Measurements from ENCODE around the gene NSG1. TPM values are rescaled to one million over a fixed set of nuclear protein-coding genes. Genes with fewer than 3 reads are reported as not detected.
A peak's percentile ranks its signal among the peaks of the same experiment; 100 is the strongest.

Gene NSG1
- total and polyA plus RNA-seq, 4 donors = 145 to 362 (median 248) TPM

- H3K27ac ChIP-seq (ENCODE audit: low read depth, low read length) = no peak overlapping the region
- no peaks in the 10 kb centered on the region for H3K9me3 ChIP-seq (ENCODE audit: control insufficient read depth, insufficient read depth, low read length)
- no peak for DNase-seq (ENCODE audit: low read depth in 4 of 6, low spot score in 6 of 6)
- no peak overlapping the region for H3K4me3 ChIP-seq (ENCODE audit: low read depth, low read length)
- H3K36me3 ChIP-seq (ENCODE audit: control insufficient read depth, insufficient read depth, low read length) = peaks cover 48% of the 10 kb centered on the region
- H3K4me1 ChIP-seq (ENCODE audit: control insufficient read depth, insufficient read depth, low read length) = peaks cover 32% of the 10 kb centered on the region
- WGBS (ENCODE audit: insufficient coverage) = 86% methylated on average over 5 of the region's 12 CpGs
- no peaks in the 10 kb centered on the region for H3K27me3 ChIP-seq (ENCODE audit: control insufficient read depth, insufficient read depth, low read length)
Observed at GRCh38 chr4:4422856-4423499, 36.1 kb downstream of the NSG1 start.

GRCh38 chr4:4423706-4424498, 37.0 kb downstream of the NSG1 start:
- H3K4me1 ChIP-seq (ENCODE audit: control insufficient read depth, insufficient read depth, low read length) = peaks cover 31% of the 10 kb centered on the region
- no peak overlapping the region for H3K4me3 ChIP-seq (ENCODE audit: low read depth, low read length)
- no peaks in the 10 kb centered on the region for H3K27me3 ChIP-seq (ENCODE audit: control insufficient read depth, insufficient read depth, low read length)
- peaks cover 43% of the 10 kb centered on the region for H3K36me3 ChIP-seq (ENCODE audit: control insufficient read depth, insufficient read depth, low read length)
- no peaks in the 10 kb centered on the region for H3K9me3 ChIP-seq (ENCODE audit: control insufficient read depth, insufficient read depth, low read length)
- WGBS (ENCODE audit: insufficient coverage) = 56% methylated on average over 5 of the region's 9 CpGs
- no peak overlapping the region for H3K27ac ChIP-seq (ENCODE audit: low read depth, low read length)
- DNase-seq (ENCODE audit: low read depth in 4 of 6, low spot score in 6 of 6) = no peak

GRCh38 chr4:4424499-4425115, 37.7 kb downstream of the NSG1 start:
- Histone ChIP-seq H3K4me3 (ENCODE audit: low read depth, low read length) (no peak overlapping the region), H3K27ac (ENCODE audit: low read depth, low read length) (no peak overlapping the region), H3K4me1 (ENCODE audit: control insufficient read depth, insufficient read depth, low read length) (peaks cover 31% of the 10 kb centered on the region), H3K27me3 (ENCODE audit: control insufficient read depth, insufficient read depth, low read length) (no peaks in the 10 kb centered on the region), H3K36me3 (ENCODE audit: control insufficient read depth, insufficient read depth, low read length) (peaks cover 38% of the 10 kb centered on the region), H3K9me3 (ENCODE audit: control insufficient read depth, insufficient read depth, low read length) (no peaks in the 10 kb centered on the region)
- WGBS (ENCODE audit: insufficient coverage) = 92% methylated on average over 7 of the region's 8 CpGs
- no peak for DNase-seq (ENCODE audit: low read depth in 4 of 6, low spot score in 6 of 6)

GRCh38 chr4:4425119-4425690, 38.3 kb downstream of the NSG1 start:
- peaks cover 32% of the 10 kb centered on the region for H3K36me3 ChIP-seq (ENCODE audit: control insufficient read depth, insufficient read depth, low read length)
- no peak overlapping the region for H3K27ac ChIP-seq (ENCODE audit: low read depth, low read length)
- no peaks in the 10 kb centered on the region for H3K27me3 ChIP-seq (ENCODE audit: control insufficient read depth, insufficient read depth, low read length)
- H3K9me3 ChIP-seq (ENCODE audit: control insufficient read depth, insufficient read depth, low read length) = no peaks in the 10 kb centered on the region
- WGBS (ENCODE audit: insufficient coverage) = 84% methylated on average over 11 of the region's 13 CpGs
- no peak overlapping the region for H3K4me3 ChIP-seq (ENCODE audit: low read depth, low read length)
- no peak for DNase-seq (ENCODE audit: low read depth in 4 of 6, low spot score in 6 of 6)
- H3K4me1 ChIP-seq (ENCODE audit: control insufficient read depth, insufficient read depth, low read length) = peaks cover 32% of the 10 kb centered on the region

GRCh38 chr4:4425696-4426095, 38.8 kb downstream of the NSG1 start:
- Histone ChIP-seq H3K4me3 (ENCODE audit: low read depth, low read length) (no peak overlapping the region), H3K27ac (ENCODE audit: low read depth, low read length) (no peak overlapping the region), H3K9me3 (ENCODE audit: control insufficient read depth, insufficient read depth, low read length) (no peaks in the 10 kb centered on the region), H3K27me3 (ENCODE audit: control insufficient read depth, insufficient read depth, low read length) (no peaks in the 10 kb centered on the region), H3K36me3 (ENCODE audit: control insufficient read depth, insufficient read depth, low read length) (peaks cover 27% of the 10 kb centered on the region), H3K4me1 (ENCODE audit: control insufficient read depth, insufficient read depth, low read length) (peaks cover 32% of the 10 kb centered on the region)
- DNase-seq (ENCODE audit: low read depth in 4 of 6, low spot score in 6 of 6) = no peak
- 87% methylated on average over 7 of the region's 7 CpGs for WGBS (ENCODE audit: insufficient coverage)

GRCh38 chr4:4426511-4427120, 39.7 kb downstream of the NSG1 start:
- peaks cover 21% of the 10 kb centered on the region for H3K36me3 ChIP-seq (ENCODE audit: control insufficient read depth, insufficient read depth, low read length)
- H3K4me3 ChIP-seq (ENCODE audit: low read depth, low read length) = no peak overlapping the region
- H3K27ac ChIP-seq (ENCODE audit: low read depth, low read length) = no peak overlapping the region
- H3K27me3 ChIP-seq (ENCODE audit: control insufficient read depth, insufficient read depth, low read length) = no peaks in the 10 kb centered on the region
- H3K9me3 ChIP-seq (ENCODE audit: control insufficient read depth, insufficient read depth, low read length) = no peaks in the 10 kb centered on the region
- no peak for DNase-seq (ENCODE audit: low read depth in 4 of 6, low spot score in 6 of 6)
- WGBS (ENCODE audit: insufficient coverage) = 78% methylated on average over 11 of the region's 11 CpGs
- peaks cover 32% of the 10 kb centered on the region for H3K4me1 ChIP-seq (ENCODE audit: control insufficient read depth, insufficient read depth, low read length)

GRCh38 chr4:4427121-4427870, 40.4 kb downstream of the NSG1 start:
- Histone ChIP-seq H3K4me3 (ENCODE audit: low read depth, low read length) (no peak overlapping the region), H3K27me3 (ENCODE audit: control insufficient read depth, insufficient read depth, low read length) (no peaks in the 10 kb centered on the region), H3K27ac (ENCODE audit: low read depth, low read length) (no peak overlapping the region), H3K9me3 (ENCODE audit: control insufficient read depth, insufficient read depth, low read length) (no peaks in the 10 kb centered on the region), H3K4me1 (ENCODE audit: control insufficient read depth, insufficient read depth, low read length) (peaks cover 32% of the 10 kb centered on the region), H3K36me3 (ENCODE audit: control insufficient read depth, insufficient read depth, low read length) (peaks cover 21% of the 10 kb centered on the region)
- DNase-seq (ENCODE audit: low read depth in 4 of 6, low spot score in 6 of 6) = peak in 2 of 6 donors; percentile 27 to 44
- WGBS (ENCODE audit: insufficient coverage) = 45% methylated on average over 4 of the region's 12 CpGs

GRCh38 chr4:4427886-4428285, 41.0 kb downstream of the NSG1 start:
- Histone ChIP-seq H3K27ac (ENCODE audit: low read depth, low read length) (no peak overlapping the region), H3K4me1 (ENCODE audit: control insufficient read depth, insufficient read depth, low read length) (peaks cover 30% of the 10 kb centered on the region), H3K4me3 (ENCODE audit: low read depth, low read length) (no peak overlapping the region), H3K27me3 (ENCODE audit: control insufficient read depth, insufficient read depth, low read length) (no peaks in the 10 kb centered on the region), H3K36me3 (ENCODE audit: control insufficient read depth, insufficient read depth, low read length) (peaks cover 23% of the 10 kb centered on the region), H3K9me3 (ENCODE audit: control insufficient read depth, insufficient read depth, low read length) (no peaks in the 10 kb centered on the region)
- 60% methylated on average over 3 of the region's 5 CpGs for WGBS (ENCODE audit: insufficient coverage)
- no peak for DNase-seq (ENCODE audit: low read depth in 4 of 6, low spot score in 6 of 6)

Measured in spinal cord (tissue), 10 donors.